GM12891 (cell line): Measurements from ENCODE around the gene TAS1R2.

Source experiments
- DNase-seq: peaks from one replicate; pipeline ENCODE4 v3.0.0; 2011; ENCODE audit warnings: low spot score; ENCODE audit not compliant: insufficient read length
- FAIRE-seq: peaks from 2 replicates; lab custom pipeline; 2011; peaks lifted over from hg19 to GRCh38; lab: Jason Lieb, UNC
- PAX5 ChIP-seq: IDR thresholded peaks from 2 replicates; pipeline ENCODE4 v1.6.1; 2011; ENCODE audit warnings: low read length, moderate library complexity, mild to moderate bottlenecking; ENCODE audit not compliant: insufficient read depth, severe bottlenecking
- POLR2A ChIP-seq: IDR thresholded peaks from 2 replicates; pipeline ENCODE4 v1.6.1; 2011; ENCODE audit warnings: low read depth, low read length, control low read depth
- POLR2AphosphoS5 ChIP-seq: IDR thresholded peaks from 2 replicates; pipeline ENCODE4 v1.6.1; 2011; ENCODE audit warnings: low read depth, low read length, control low read depth
- POU2F2 ChIP-seq: IDR thresholded peaks from 2 replicates; pipeline ENCODE4 v1.6.1; 2011; ENCODE audit warnings: low read depth, mild to moderate bottlenecking, control low read depth, low read length, moderate library complexity
- SPI1 ChIP-seq: IDR thresholded peaks from 2 replicates; pipeline ENCODE4 v1.6.1; 2011; ENCODE audit warnings: low read depth, low read length, control low read depth
- TAF1 ChIP-seq: IDR thresholded peaks from 2 replicates; pipeline ENCODE4 v1.6.1; 2011; ENCODE audit warnings: low read depth, low read length, control low read depth

Gene TAS1R2

GRCh38 chr1:18805150-18805879 lies 54.1 kb downstream of the TAS1R2 start:
- TF ChIP-seq PAX5 (no peak), POLR2AphosphoS5 (no peak), POU2F2 (no peak), TAF1 (no peak), SPI1 (no peak), POLR2A (no peak)
- no peak for FAIRE-seq
- DNase-seq, result no peak

GRCh38 chr1:18803851-18804250 lies 55.6 kb downstream of the TAS1R2 start:
- no peak for TF ChIP-seq SPI1
- no peak for FAIRE-seq
- no peak for DNase-seq

GRCh38 chr1:18803151-18803791 lies 56.2 kb downstream of the TAS1R2 start:
- TF ChIP-seq SPI1, result no peak
- TF ChIP-seq POLR2AphosphoS5, result no peak
- no peak for TF ChIP-seq POU2F2
- TF ChIP-seq POLR2A, result no peak
- no peak for DNase-seq
- no peak for FAIRE-seq

GRCh38 chr1:18802231-18802630 lies 57.2 kb downstream of the TAS1R2 start:
- no peak for DNase-seq
- no peak for TF ChIP-seq POU2F2
- no peak for TF ChIP-seq PAX5
- no peak for TF ChIP-seq POLR2AphosphoS5
- no peak for TF ChIP-seq SPI1
- no peak for TF ChIP-seq POLR2A
- no peak for TF ChIP-seq TAF1
- FAIRE-seq, result no peak

- TF ChIP-seq POLR2AphosphoS5 (no peak), SPI1 (no peak)
- FAIRE-seq, result no peak
- DNase-seq, result no peak
Observed at GRCh38 chr1:18800258-18800657, 59.2 kb downstream of the TAS1R2 start.

GRCh38 chr1:18799454-18799853 lies 60.0 kb downstream of the TAS1R2 start:
- no peak for FAIRE-seq
- TF ChIP-seq PAX5 (no peak), SPI1 (no peak), POLR2A (no peak), TAF1 (no peak), POLR2AphosphoS5 (no peak), POU2F2 (no peak)
- no peak for DNase-seq

GRCh38 chr1:18798946-18799345 lies 60.5 kb downstream of the TAS1R2 start:
- no peak for FAIRE-seq
- no peak for TF ChIP-seq POU2F2
- no peak for TF ChIP-seq POLR2AphosphoS5
- no peak for TF ChIP-seq PAX5

GRCh38 chr1:18798533-18798932 lies 60.9 kb downstream of the TAS1R2 start:
- FAIRE-seq, result no peak
- TF ChIP-seq POLR2AphosphoS5, result no peak
- no peak for TF ChIP-seq POLR2A
- no peak for TF ChIP-seq PAX5
- no peak for TF ChIP-seq POU2F2
- TF ChIP-seq TAF1, result no peak
- no peak for TF ChIP-seq SPI1
- DNase-seq, result no peak

More at GRCh38 chr1:18798946-18799345, 60.5 kb downstream of the TAS1R2 start:
- no peak for DNase-seq

GRCh38 chr1:18796950-18797349 lies 62.5 kb downstream of the TAS1R2 start:
- no peak for TF ChIP-seq POLR2AphosphoS5
- TF ChIP-seq SPI1, result no peak
- DNase-seq (no peak), FAIRE-seq (no peak)

GRCh38 chr1:18795002-18795689 lies 64.3 kb downstream of the TAS1R2 start:
- DNase-seq (no peak), FAIRE-seq (no peak)
- no peak for TF ChIP-seq POLR2AphosphoS5
- no peak for TF ChIP-seq POU2F2
- no peak for TF ChIP-seq POLR2A
- no peak for TF ChIP-seq TAF1
- TF ChIP-seq SPI1, result no peak
- TF ChIP-seq PAX5, result no peak

GRCh38 chr1:18794561-18794960 lies 64.9 kb downstream of the TAS1R2 start:
- no peak for TF ChIP-seq TAF1
- TF ChIP-seq POLR2AphosphoS5, result no peak
- TF ChIP-seq PAX5, result no peak
- no peak for TF ChIP-seq SPI1
- no peak for TF ChIP-seq POU2F2
- no peak for TF ChIP-seq POLR2A
- DNase-seq, result no peak
- FAIRE-seq, result no peak

GRCh38 chr1:18794051-18794450 lies 65.4 kb downstream of the TAS1R2 start:
- DNase-seq (no peak), FAIRE-seq (no peak)

More at GRCh38 chr1:18794051-18794450, 65.4 kb downstream of the TAS1R2 start:
- TF ChIP-seq POLR2AphosphoS5, result no peak
- no peak for TF ChIP-seq PAX5
- no peak for TF ChIP-seq POU2F2
- no peak for TF ChIP-seq SPI1
- no peak for TF ChIP-seq TAF1
- TF ChIP-seq POLR2A, result no peak
